IPS-20b (cell line): ENCODE results near the gene ADGRE1.

Source experiments
- H3K27ac ChIP-seq: one replicate; pipeline ENCODE4 v1.5.1; 2013; ENCODE audit warnings: low read length
- H3K27me3 ChIP-seq: 2 replicates; pipeline ENCODE4 v1.6.1; 2013; ENCODE audit warnings: mild to moderate bottlenecking, low read length, inconsistent platforms; ENCODE audit not compliant: insufficient read depth
- H3K36me3 ChIP-seq: 2 replicates; pipeline ENCODE4 v1.6.1; 2013; ENCODE audit warnings: low read depth, mild to moderate bottlenecking, inconsistent platforms, low read length, moderate library complexity; ENCODE audit not compliant: insufficient read depth
- H3K4me1 ChIP-seq: 2 replicates; pipeline ENCODE4 v1.6.1; 2013; ENCODE audit warnings: mild to moderate bottlenecking, control low read depth, inconsistent platforms, low read length, moderate library complexity; ENCODE audit not compliant: insufficient read depth
- H3K4me3 ChIP-seq: 2 replicates; pipeline ENCODE4 v1.5.1; 2013; ENCODE audit warnings: mild to moderate bottlenecking, low read length, inconsistent platforms
- H3K9ac ChIP-seq: 2 replicates; pipeline ENCODE4 v1.6.1; 2013; ENCODE audit warnings: low read depth, mild to moderate bottlenecking, inconsistent platforms, low read length, moderate library complexity
- H3K9me3 ChIP-seq: 2 replicates; pipeline ENCODE4 v1.6.1; 2013; ENCODE audit warnings: mild to moderate bottlenecking, low read depth, low read length, inconsistent platforms; ENCODE audit not compliant: insufficient read depth

ADGRE1 gene

DNA sequence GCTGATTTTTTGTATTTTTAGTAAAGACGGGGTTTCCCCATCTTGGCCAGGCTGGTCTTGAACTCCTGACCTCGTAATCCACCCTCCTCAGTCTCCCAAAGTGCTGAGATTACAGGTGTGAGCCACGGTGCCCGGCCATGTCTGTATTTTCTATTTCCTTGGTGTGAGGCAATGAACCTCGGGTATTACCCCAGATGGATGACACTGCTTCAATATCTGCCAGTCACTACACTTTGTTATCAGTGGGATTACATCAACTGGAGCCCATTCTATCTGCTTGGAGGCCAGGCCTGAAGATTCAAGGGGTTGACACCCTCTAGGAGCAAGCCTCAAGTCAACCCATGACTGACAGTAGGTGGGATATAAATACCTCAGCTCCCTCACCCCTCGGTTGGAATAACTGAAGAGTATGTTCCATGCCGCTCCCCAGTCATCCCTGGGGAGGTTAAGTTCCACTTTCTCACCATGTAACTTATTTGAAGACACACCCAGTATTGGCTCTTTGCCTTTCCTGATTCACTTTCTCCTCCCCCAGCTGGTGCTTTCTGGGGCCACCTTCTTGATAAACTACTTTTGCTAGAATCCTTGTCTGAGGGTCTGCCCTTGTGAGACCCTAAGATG, 992 bp upstream of the ADGRE1 start:
- Histone ChIP-seq H3K27ac (no peak overlapping the region), H3K4me1 (no peaks in the 10 kb centered on the region), H3K9me3 (peaks cover 60% of the 10 kb centered on the region), H3K9ac (no peak overlapping the region), H3K36me3 (no peaks in the 10 kb centered on the region), H3K4me3 (no peak overlapping the region), H3K27me3 (no peaks in the 10 kb centered on the region)

DNA sequence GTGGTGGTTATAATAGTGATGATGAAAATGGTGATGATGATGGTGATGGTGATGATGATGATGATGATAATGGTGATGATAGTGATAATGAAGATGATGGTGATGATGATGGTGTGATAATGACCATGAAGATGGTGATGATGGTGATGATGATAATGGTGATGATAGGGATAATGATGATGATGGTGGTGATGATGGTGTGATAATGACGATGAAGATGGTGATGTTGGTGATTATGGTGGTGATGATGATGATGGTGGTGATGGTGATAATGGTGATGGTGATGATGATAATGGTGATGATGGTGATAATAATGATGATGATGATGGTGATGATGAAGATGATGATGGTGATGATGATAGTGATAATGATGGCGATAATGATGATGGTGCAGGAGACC, 1.6 kb downstream of the ADGRE1 start:
- Histone ChIP-seq H3K27ac (no peak overlapping the region), H3K36me3 (no peaks in the 10 kb centered on the region), H3K27me3 (no peaks in the 10 kb centered on the region), H3K9ac (no peak overlapping the region), H3K4me3 (no peak overlapping the region), H3K9me3 (peaks cover 69% of the 10 kb centered on the region), H3K4me1 (no peaks in the 10 kb centered on the region)

- Histone ChIP-seq H3K9me3 (peaks cover 84% of the 10 kb centered on the region), H3K36me3 (no peaks in the 10 kb centered on the region), H3K9ac (no peak overlapping the region), H3K4me3 (no peak overlapping the region), H3K27me3 (no peaks in the 10 kb centered on the region), H3K27ac (no peak overlapping the region), H3K4me1 (no peaks in the 10 kb centered on the region)
These were observed 3.1 kb downstream of the ADGRE1 start for GRCh38 chr19:6890401-6890913.

- Histone ChIP-seq H3K4me1 (no peaks in the 10 kb centered on the region), H3K27ac (no peak overlapping the region), H3K27me3 (no peaks in the 10 kb centered on the region), H3K4me3 (no peak overlapping the region), H3K36me3 (no peaks in the 10 kb centered on the region), H3K9ac (no peak overlapping the region), H3K9me3 (peaks cover 89% of the 10 kb centered on the region)
These were observed 3.6 kb downstream of the ADGRE1 start for GRCh38 chr19:6890938-6891337.

DNA sequence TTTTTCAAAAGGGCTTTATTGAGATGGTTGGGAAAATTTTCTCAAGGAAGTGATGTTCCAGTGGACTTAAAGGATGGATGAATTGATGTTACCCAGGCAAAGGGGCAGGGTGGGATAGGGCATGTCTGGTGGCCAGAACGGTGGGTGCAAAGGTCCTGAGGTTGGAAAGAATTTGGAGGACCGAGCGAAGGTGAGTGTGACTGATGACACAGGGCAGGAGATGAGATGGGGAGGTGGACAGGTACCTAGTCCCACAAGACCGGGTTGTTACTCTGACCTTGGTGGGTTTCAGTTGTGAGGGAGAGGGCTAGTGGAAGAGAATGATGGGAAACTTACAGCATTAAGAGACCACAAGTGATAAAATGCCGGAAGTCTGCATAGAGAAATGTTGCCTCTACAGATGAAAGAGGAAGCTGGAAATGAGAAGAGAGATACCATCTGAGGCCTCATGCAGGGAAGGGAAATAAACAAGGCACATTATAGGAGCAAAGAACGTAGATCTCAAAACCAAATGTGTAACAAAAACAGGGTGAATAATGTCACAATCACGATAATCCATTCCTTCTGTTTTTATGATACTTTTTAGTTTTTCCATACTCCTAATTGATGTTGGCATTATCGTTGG, 4.5 kb downstream of the ADGRE1 start:
- Histone ChIP-seq H3K4me1 (no peaks in the 10 kb centered on the region), H3K9me3 (peaks cover 90% of the 10 kb centered on the region), H3K4me3 (no peak overlapping the region), H3K9ac (no peak overlapping the region), H3K27ac (no peak overlapping the region), H3K27me3 (no peaks in the 10 kb centered on the region), H3K36me3 (no peaks in the 10 kb centered on the region)

DNA sequence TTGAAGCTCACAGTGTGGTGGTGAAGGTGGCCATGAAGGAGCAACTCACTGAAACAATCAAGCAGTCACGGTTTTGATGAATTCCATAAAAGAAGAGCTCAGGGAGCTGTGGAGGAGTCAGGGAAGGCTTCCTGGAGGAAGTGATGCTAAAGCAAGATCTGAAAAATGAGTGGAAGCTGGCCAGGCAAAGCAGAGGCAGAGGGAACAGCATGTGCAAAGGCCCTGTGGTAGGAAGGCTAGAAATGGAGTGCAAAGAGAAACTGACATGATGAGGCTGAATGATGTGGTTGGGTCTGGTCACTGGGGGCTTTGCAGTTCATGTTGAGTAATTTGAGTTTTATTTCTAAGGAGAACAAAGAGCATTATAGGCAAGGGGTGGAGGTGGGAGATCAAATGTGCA, 6.9 kb downstream of the ADGRE1 start:
- H3K36me3 ChIP-seq, result no peaks in the 10 kb centered on the region
- H3K27ac ChIP-seq, result no peak overlapping the region
- H3K4me1 ChIP-seq, result no peaks in the 10 kb centered on the region
- no peak overlapping the region for H3K4me3 ChIP-seq
- H3K9me3 ChIP-seq, result peaks cover 89% of the 10 kb centered on the region
- H3K27me3 ChIP-seq, result no peaks in the 10 kb centered on the region
- H3K9ac ChIP-seq, result no peak overlapping the region

DNA sequence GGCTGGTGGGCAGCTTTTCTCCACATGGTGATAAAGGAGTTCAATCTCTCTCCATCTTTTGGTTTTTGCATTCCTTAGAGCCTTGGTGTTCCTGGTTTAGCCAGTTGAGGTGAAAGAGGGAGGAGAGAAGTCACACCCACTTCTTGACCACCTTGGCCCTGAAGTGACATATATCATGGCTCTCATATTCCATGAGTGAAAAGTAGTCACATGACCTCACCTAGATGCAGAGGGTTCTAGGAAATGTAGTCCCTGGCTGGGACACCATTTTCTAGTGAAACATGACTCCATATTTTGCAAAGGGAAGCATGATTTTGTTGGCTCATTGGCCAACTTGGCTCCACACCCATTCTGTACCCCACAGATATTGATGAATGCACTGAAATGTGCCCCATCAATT, 16.1 kb downstream of the ADGRE1 start:
- H3K27ac ChIP-seq, result no peak overlapping the region
- H3K9ac ChIP-seq, result no peak overlapping the region
- no peaks in the 10 kb centered on the region for H3K36me3 ChIP-seq
- H3K27me3 ChIP-seq, result no peaks in the 10 kb centered on the region
- H3K4me1 ChIP-seq, result no peaks in the 10 kb centered on the region
- peaks cover 76% of the 10 kb centered on the region for H3K9me3 ChIP-seq
- H3K4me3 ChIP-seq, result no peak overlapping the region

DNA sequence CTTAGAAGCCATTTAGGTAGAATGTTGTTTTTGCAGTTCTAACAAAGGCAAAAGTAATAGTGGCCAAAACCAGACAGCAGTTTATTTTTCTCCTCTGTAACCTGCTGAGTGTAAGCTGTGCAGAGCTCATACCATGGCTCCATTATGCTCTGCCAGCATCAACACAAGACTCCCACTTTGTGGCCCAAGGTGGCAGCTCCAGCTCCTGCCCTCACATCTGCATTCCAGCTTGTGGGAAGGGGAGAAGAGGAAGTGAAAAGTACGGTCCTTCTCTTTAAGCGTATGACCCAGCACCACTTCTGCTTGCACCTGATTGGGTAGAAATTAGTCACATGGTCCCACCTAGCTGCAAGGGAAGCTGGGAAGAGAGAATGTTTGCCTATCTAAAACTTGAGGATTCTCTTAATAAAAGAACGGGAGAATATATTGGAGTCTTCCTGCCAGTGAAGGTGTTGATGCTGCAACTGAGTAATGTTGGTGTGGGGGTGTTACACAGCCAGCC, 19.2 kb downstream of the ADGRE1 start:
- no peak overlapping the region for H3K27ac ChIP-seq
- H3K9me3 ChIP-seq, result peaks cover 75% of the 10 kb centered on the region
- no peaks in the 10 kb centered on the region for H3K27me3 ChIP-seq
- no peaks in the 10 kb centered on the region for H3K4me1 ChIP-seq
- no peaks in the 10 kb centered on the region for H3K36me3 ChIP-seq
- H3K4me3 ChIP-seq, result no peak overlapping the region
- H3K9ac ChIP-seq, result no peak overlapping the region

DNA sequence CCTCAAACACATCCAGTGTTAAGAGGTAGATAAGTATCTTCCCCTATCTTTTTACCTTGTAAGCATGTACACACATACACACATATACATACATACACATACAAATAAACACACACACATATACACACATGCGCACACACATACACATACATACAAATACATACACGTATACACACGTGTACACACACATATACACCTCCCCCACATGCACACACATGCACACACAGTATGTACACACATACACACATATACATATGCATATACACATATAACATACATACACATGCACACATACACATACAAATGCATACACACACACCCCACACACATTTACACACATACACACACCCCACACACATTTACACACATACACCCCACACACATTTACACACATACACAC, 24.1 kb downstream of the ADGRE1 start:
- no peaks in the 10 kb centered on the region for H3K36me3 ChIP-seq
- no peaks in the 10 kb centered on the region for H3K27me3 ChIP-seq
- H3K9me3 ChIP-seq, result peaks cover 78% of the 10 kb centered on the region

GRCh38 chr19:6914321-6914720, 26.9 kb downstream of the ADGRE1 start:
- Histone ChIP-seq H3K36me3 (no peaks in the 10 kb centered on the region), H3K27me3 (no peaks in the 10 kb centered on the region), H3K27ac (no peak overlapping the region), H3K4me1 (no peaks in the 10 kb centered on the region), H3K4me3 (no peak overlapping the region; the same call in 1 of the 2 replicates), H3K9ac (no peak overlapping the region), H3K9me3 (peaks cover 72% of the 10 kb centered on the region)

More for the DNA sequence above, 24.1 kb downstream of the ADGRE1 start:
- Histone ChIP-seq H3K4me1 (no peaks in the 10 kb centered on the region), H3K27ac (no peak overlapping the region), H3K4me3 (peak overlapping the region; percentile 25; the same call in 1 of the 2 replicates), H3K9ac (no peak overlapping the region)

GRCh38 chr19:6916952-6917351, 29.6 kb downstream of the ADGRE1 start:
- Histone ChIP-seq H3K4me1 (no peaks in the 10 kb centered on the region), H3K27ac (no peak overlapping the region), H3K9me3 (peaks cover 79% of the 10 kb centered on the region), H3K4me3 (no peak overlapping the region), H3K27me3 (no peaks in the 10 kb centered on the region), H3K9ac (no peak overlapping the region), H3K36me3 (no peaks in the 10 kb centered on the region)

DNA sequence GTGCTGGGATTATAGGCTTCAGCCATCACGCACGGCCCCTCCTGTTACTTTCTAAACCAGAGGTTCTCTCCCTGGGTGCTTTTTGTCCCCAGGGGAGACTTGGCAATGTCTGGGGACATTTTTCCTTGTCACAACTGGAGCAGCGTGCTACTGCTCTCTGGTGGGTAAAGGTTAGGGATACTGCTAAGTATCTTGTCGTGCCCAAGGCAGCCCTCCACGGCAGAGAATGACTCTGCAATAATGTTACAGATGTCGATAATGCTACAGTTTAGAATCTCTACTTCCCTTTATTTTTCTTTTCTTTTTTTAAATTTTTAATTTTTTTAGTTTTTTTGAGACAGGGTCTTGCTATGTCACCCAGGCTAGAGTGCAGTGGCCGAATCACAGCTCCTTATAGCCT, 38.0 kb downstream of the ADGRE1 start:
- H3K27me3 ChIP-seq, result no peaks in the 10 kb centered on the region
- no peak overlapping the region for H3K27ac ChIP-seq
- H3K36me3 ChIP-seq, result no peaks in the 10 kb centered on the region
- H3K4me3 ChIP-seq, result no peak overlapping the region
- H3K4me1 ChIP-seq, result no peaks in the 10 kb centered on the region
- H3K9me3 ChIP-seq, result peaks cover 78% of the 10 kb centered on the region
- no peak overlapping the region for H3K9ac ChIP-seq
